Liver (tissue), 9 donors: ENCODE results near the gene SLC25A13. TPM values are rescaled to one million over a fixed set of nuclear protein-coding genes. Genes with fewer than 3 reads are reported as not detected.

Source experiments
- DNase-seq: peaks from one replicate; pipeline ENCODE4 v3.0.0-alpha.2; 2017; ENCODE audit warnings: low spot score
- H3K27ac ChIP-seq, 2 donors: one replicate each; pipeline ENCODE4 v1.7.0; 2013; ENCODE audit warnings: inconsistent platforms in 2 of 2, low read length in 2 of 2, control low read depth in 1 of 2, low read depth in 1 of 2, mild to moderate bottlenecking in 1 of 2
- H3K27me3 ChIP-seq, 4 donors: one replicate each; pipeline versions ENCODE4 v1.6.1 to v1.7.0; 2013; ENCODE audit warnings: low read length in 3 of 4, inconsistent platforms in 1 of 4, mild to moderate bottlenecking in 1 of 4, moderate library complexity in 1 of 4; ENCODE audit not compliant: control insufficient read depth in 4 of 4, insufficient read depth in 4 of 4
- H3K36me3 ChIP-seq, 4 donors: one replicate each; pipeline versions ENCODE4 v1.6.1 to v1.7.0; 2013; ENCODE audit warnings: low read length in 3 of 4, mild to moderate bottlenecking in 3 of 4, low read depth in 1 of 4, moderate library complexity in 1 of 4; ENCODE audit not compliant: control insufficient read depth in 4 of 4, insufficient read depth in 3 of 4
- H3K4me1 ChIP-seq, 4 donors: one replicate each; pipeline versions ENCODE4 v1.6.1 to v1.7.0; 2013; ENCODE audit warnings: low read length in 3 of 4, mild to moderate bottlenecking in 3 of 4, moderate library complexity in 1 of 4; ENCODE audit not compliant: control insufficient read depth in 4 of 4, insufficient read depth in 4 of 4
- H3K4me3 ChIP-seq, 3 donors: one replicate each; pipeline versions ENCODE4 v1.6.1 to v1.7.0; 2013; ENCODE audit warnings: low read length in 3 of 3, control low read depth in 1 of 3, low read depth in 1 of 3, mild to moderate bottlenecking in 1 of 3
- H3K9ac ChIP-seq, 2 donors: one replicate each; pipeline ENCODE4 v1.7.0; 2013; ENCODE audit warnings: low read length in 2 of 2, mild to moderate bottlenecking in 2 of 2, moderate library complexity in 2 of 2, control low read depth in 1 of 2, low read depth in 1 of 2
- H3K9me3 ChIP-seq, 4 donors: one replicate each; pipeline versions ENCODE4 v1.6.1 to v1.7.0; 2013; ENCODE audit warnings: low read length in 3 of 4; ENCODE audit not compliant: control insufficient read depth in 4 of 4
- EGR1 ChIP-seq, 2 donors: IDR thresholded peaks; 2 replicates each; pipeline ENCODE4 v1.6.1; 2016 to 2018; ENCODE audit warnings: antibody characterized with exemption in 2 of 2, low read depth in 2 of 2
- FOXA1 ChIP-seq: IDR thresholded peaks from 2 replicates; pipeline ENCODE4 v1.6.1; 2016; ENCODE audit warnings: antibody characterized with exemption
- FOXA2 ChIP-seq: IDR thresholded peaks from 2 replicates; pipeline ENCODE4 v1.6.1; 2016; ENCODE audit warnings: antibody characterized with exemption
- GABPA ChIP-seq, 2 donors: IDR thresholded peaks in 1 of 2; conservative IDR thresholded peaks in 1 of 2; 2 replicates each; pipeline ENCODE4 v1.6.1; 2016; ENCODE audit warnings: antibody characterized with exemption in 2 of 2, mild to moderate bottlenecking in 1 of 2, moderate library complexity in 1 of 2
- HNF4A ChIP-seq, 2 donors: conservative IDR thresholded peaks; 2 replicates each; pipeline ENCODE4 v1.6.1; 2016; ENCODE audit warnings: antibody characterized with exemption in 2 of 2, mild to moderate bottlenecking in 2 of 2
- HNF4G ChIP-seq: IDR thresholded peaks from 2 replicates; pipeline ENCODE4 v1.6.1; 2016; ENCODE audit warnings: antibody characterized with exemption
- JUND ChIP-seq, 2 donors: IDR thresholded peaks; 2 replicates each; pipeline ENCODE4 v1.6.1; 2016; ENCODE audit warnings: antibody characterized with exemption in 2 of 2
- NR2F2 ChIP-seq: IDR thresholded peaks from 2 replicates; pipeline ENCODE4 v1.6.1; 2016; ENCODE audit warnings: antibody characterized with exemption
- RAD21 ChIP-seq, 2 donors: IDR thresholded peaks; 2 replicates each; pipeline ENCODE4 v1.6.1; 2016; ENCODE audit warnings: antibody characterized with exemption in 2 of 2, mild to moderate bottlenecking in 2 of 2
- RXRA ChIP-seq, 2 donors: IDR thresholded peaks; 2 replicates each; pipeline ENCODE4 v1.6.1; 2017 to 2018; ENCODE audit warnings: antibody characterized with exemption in 2 of 2, mild to moderate bottlenecking in 1 of 2
- SP1 ChIP-seq: IDR thresholded peaks from 2 replicates; pipeline ENCODE4 v1.6.1; 2018; ENCODE audit warnings: antibody characterized with exemption, mild to moderate bottlenecking
- TAF1 ChIP-seq: conservative IDR thresholded peaks from 2 replicates; pipeline ENCODE4 v1.6.1; 2016; ENCODE audit warnings: antibody characterized with exemption, mild to moderate bottlenecking
- YY1 ChIP-seq: IDR thresholded peaks from 2 replicates; pipeline ENCODE4 v1.6.1; 2016; ENCODE audit warnings: antibody characterized with exemption, mild to moderate bottlenecking
- WGBS: extraction: QIAGEN DNeasy Blood & Tissue Kit; methylation state at CpG from one replicate; pipeline ENCODE4 v1.1.7; 2013; 5-methylcytosine and 5-hydroxymethylcytosine counted together
- polyA plus RNA-seq, 2 donors: library from polyadenylated mRNA; stranded (reverse) in 1 of 2; unstranded in 1 of 2; fragments of 200-250 nt in 1 of 2; fragments of >200 nt in 1 of 2; fragmentation: Nextera tagmentation in 1 of 2; extraction: Ambion mirVana in 1 of 2; gene quantifications; one replicate each; pipeline versions ENCODE4 v1.2.1 to v1.2.3, GENCODE V29; 2013 to 2015
- total RNA-seq, 2 donors: library from RNA; depleted of rRNA; stranded (reverse); fragments of >200 nt; gene quantifications; one replicate each; pipeline ENCODE4 v1.2.3, GENCODE V29; 2014
- TF ChIP-seq, protein P1 (sequence below): IDR thresholded peaks from 2 replicates; pipeline ENCODE4 v1.6.1; 2016; ENCODE audit warnings: antibody characterized with exemption
- TF ChIP-seq, protein P2 (sequence below): IDR thresholded peaks from 2 replicates; pipeline ENCODE4 v1.6.1; 2016; ENCODE audit warnings: antibody characterized with exemption, mild to moderate bottlenecking
- TF ChIP-seq, protein P3 (sequence below): IDR thresholded peaks from 2 replicates; pipeline ENCODE4 v1.6.1; 2016; ENCODE audit warnings: antibody characterized with exemption
- TF ChIP-seq, protein P4 (sequence below): IDR thresholded peaks from 2 replicates; pipeline ENCODE4 v1.6.1; 2016; ENCODE audit warnings: antibody characterized with exemption
- TF ChIP-seq, protein P5 (sequence below): fragments of 150-350 bp; IDR thresholded peaks from 2 replicates; pipeline ENCODE4 v1.5.1; 2017; ENCODE audit warnings: improper control_type of control experiment, low read depth, low read length; ENCODE audit not compliant: missing input control
- donor health status: healthy.
- donor health status: healthy.
- donor health status: healthy.
- donor health status: healthy.
- donor health status: healthy.

The SLC25A13 gene
- total and polyA plus RNA-seq, 4 donors, result 45.6 to 116 (median 63.9) TPM

DNA sequence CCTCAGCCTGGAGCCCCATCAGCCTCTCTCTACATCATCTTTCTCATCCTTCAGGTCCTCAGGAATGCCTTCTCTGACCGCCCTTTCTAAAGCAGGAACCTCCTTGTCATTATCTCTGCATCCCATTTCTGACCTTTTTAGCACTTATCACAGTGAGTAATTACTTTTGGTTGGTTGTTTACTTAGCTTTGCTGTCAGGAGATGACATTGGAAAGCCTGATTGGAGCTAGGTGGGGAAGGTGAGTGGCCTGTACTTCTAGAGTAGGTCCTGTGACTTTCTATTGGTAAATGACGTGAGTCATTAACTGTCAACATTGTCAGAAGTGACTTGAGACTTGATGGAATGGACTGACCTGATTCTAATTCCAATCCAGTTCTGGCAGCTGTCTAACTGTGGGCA lies 9.3 kb upstream of the SLC25A13 start:
- no peaks in the 10 kb centered on the region for H3K9me3 ChIP-seq
- H3K27me3 ChIP-seq, result no peaks in the 10 kb centered on the region
- TF ChIP-seq FOXA2, result peak; percentile 87
- TF ChIP-seq, protein P1, sequence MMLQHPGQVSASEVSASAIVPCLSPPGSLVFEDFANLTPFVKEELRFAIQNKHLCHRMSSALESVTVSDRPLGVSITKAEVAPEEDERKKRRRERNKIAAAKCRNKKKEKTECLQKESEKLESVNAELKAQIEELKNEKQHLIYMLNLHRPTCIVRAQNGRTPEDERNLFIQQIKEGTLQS, result no peak
- no peak for TF ChIP-seq NR2F2
- TF ChIP-seq HNF4A (conservative IDR thresholded peaks at IDR 0.05), result peak in 1 of 2 donors; percentile 45
- TF ChIP-seq, protein P2, sequence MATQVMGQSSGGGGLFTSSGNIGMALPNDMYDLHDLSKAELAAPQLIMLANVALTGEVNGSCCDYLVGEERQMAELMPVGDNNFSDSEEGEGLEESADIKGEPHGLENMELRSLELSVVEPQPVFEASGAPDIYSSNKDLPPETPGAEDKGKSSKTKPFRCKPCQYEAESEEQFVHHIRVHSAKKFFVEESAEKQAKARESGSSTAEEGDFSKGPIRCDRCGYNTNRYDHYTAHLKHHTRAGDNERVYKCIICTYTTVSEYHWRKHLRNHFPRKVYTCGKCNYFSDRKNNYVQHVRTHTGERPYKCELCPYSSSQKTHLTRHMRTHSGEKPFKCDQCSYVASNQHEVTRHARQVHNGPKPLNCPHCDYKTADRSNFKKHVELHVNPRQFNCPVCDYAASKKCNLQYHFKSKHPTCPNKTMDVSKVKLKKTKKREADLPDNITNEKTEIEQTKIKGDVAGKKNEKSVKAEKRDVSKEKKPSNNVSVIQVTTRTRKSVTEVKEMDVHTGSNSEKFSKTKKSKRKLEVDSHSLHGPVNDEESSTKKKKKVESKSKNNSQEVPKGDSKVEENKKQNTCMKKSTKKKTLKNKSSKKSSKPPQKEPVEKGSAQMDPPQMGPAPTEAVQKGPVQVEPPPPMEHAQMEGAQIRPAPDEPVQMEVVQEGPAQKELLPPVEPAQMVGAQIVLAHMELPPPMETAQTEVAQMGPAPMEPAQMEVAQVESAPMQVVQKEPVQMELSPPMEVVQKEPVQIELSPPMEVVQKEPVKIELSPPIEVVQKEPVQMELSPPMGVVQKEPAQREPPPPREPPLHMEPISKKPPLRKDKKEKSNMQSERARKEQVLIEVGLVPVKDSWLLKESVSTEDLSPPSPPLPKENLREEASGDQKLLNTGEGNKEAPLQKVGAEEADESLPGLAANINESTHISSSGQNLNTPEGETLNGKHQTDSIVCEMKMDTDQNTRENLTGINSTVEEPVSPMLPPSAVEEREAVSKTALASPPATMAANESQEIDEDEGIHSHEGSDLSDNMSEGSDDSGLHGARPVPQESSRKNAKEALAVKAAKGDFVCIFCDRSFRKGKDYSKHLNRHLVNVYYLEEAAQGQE, result no peak
- TF ChIP-seq, protein P3, sequence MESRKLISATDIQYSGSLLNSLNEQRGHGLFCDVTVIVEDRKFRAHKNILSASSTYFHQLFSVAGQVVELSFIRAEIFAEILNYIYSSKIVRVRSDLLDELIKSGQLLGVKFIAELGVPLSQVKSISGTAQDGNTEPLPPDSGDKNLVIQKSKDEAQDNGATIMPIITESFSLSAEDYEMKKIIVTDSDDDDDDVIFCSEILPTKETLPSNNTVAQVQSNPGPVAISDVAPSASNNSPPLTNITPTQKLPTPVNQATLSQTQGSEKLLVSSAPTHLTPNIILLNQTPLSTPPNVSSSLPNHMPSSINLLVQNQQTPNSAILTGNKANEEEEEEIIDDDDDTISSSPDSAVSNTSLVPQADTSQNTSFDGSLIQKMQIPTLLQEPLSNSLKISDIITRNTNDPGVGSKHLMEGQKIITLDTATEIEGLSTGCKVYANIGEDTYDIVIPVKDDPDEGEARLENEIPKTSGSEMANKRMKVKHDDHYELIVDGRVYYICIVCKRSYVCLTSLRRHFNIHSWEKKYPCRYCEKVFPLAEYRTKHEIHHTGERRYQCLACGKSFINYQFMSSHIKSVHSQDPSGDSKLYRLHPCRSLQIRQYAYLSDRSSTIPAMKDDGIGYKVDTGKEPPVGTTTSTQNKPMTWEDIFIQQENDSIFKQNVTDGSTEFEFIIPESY, result no peak
- TF ChIP-seq RXRA (IDR thresholded peaks at IDR 0.05), result peak in 1 of 2 donors; percentile 72
- no peak for TF ChIP-seq TAF1
- TF ChIP-seq SP1, result no peak
- TF ChIP-seq HNF4G, result no peak
- TF ChIP-seq, protein P4, sequence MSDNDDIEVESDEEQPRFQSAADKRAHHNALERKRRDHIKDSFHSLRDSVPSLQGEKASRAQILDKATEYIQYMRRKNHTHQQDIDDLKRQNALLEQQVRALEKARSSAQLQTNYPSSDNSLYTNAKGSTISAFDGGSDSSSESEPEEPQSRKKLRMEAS, result no peak
- peak; percentile 46 for TF ChIP-seq FOXA1
- TF ChIP-seq GABPA (IDR thresholded peaks at IDR 0.05 in 1 of 2, conservative IDR thresholded peaks at IDR 0.05 in 1 of 2), result no peak
- TF ChIP-seq YY1, result no peak
- TF ChIP-seq JUND (IDR thresholded peaks at IDR 0.05), result peak in 1 of 2 donors; percentile 73
- no peak for TF ChIP-seq EGR1 (IDR thresholded peaks at IDR 0.05; ENCODE audit: low read depth in 2 of 2)
- TF ChIP-seq, protein P5, sequence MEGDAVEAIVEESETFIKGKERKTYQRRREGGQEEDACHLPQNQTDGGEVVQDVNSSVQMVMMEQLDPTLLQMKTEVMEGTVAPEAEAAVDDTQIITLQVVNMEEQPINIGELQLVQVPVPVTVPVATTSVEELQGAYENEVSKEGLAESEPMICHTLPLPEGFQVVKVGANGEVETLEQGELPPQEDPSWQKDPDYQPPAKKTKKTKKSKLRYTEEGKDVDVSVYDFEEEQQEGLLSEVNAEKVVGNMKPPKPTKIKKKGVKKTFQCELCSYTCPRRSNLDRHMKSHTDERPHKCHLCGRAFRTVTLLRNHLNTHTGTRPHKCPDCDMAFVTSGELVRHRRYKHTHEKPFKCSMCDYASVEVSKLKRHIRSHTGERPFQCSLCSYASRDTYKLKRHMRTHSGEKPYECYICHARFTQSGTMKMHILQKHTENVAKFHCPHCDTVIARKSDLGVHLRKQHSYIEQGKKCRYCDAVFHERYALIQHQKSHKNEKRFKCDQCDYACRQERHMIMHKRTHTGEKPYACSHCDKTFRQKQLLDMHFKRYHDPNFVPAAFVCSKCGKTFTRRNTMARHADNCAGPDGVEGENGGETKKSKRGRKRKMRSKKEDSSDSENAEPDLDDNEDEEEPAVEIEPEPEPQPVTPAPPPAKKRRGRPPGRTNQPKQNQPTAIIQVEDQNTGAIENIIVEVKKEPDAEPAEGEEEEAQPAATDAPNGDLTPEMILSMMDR, result no peak
- no peak for TF ChIP-seq RAD21 (IDR thresholded peaks at IDR 0.05)
- 67% methylated on average over 2 of the region's 2 CpGs for WGBS
- no peak overlapping the region for H3K27ac ChIP-seq
- H3K4me3 ChIP-seq, result no peak overlapping the region
- DNase-seq, result no peak
- no peaks in the 10 kb centered on the region for H3K36me3 ChIP-seq
- H3K9ac ChIP-seq, result no peak overlapping the region
- peaks cover 0 to 13% (median 7%) of the 10 kb centered on the region in 4 donors for H3K4me1 ChIP-seq
